K562 (cell line): ENCODE results near the gene LIAS. TPM values are rescaled to one million over a fixed set of nuclear protein-coding genes. Genes with fewer than 3 reads are reported as not detected.
A peak's percentile ranks its signal among the peaks of the same experiment; 100 is the strongest.

Experiments used
- CBFA2T2 ChIP-seq: fragments of 450-650 bp; conservative IDR thresholded peaks from 2 replicates; pipeline ENCODE4 v1.6.1; 2017; ENCODE audit warnings: mild to moderate bottlenecking
- CLOCK ChIP-seq: fragments of 250-450 bp; sonication (Bioruptor Pico); IDR thresholded peaks from 2 replicates; pipeline ENCODE4 v1.4.0; 2020; ENCODE audit warnings: mild to moderate bottlenecking, moderate library complexity, borderline replicate concordance
- EGR1 ChIP-seq: fragments of 450-650 bp; conservative IDR thresholded peaks from 2 replicates; pipeline ENCODE4 v1.6.1; 2017; ENCODE audit warnings: mild to moderate bottlenecking
- GATAD2B ChIP-seq: fragments of 450-650 bp; IDR thresholded peaks from 2 replicates; pipeline ENCODE4 v1.6.1; 2017; ENCODE audit warnings: mild to moderate bottlenecking, borderline replicate concordance
- GTF2F1 ChIP-seq: IDR thresholded peaks from 2 replicates; pipeline ENCODE4 v1.6.1; 2011; ENCODE audit warnings: low read depth, low read length, improper control_type of control experiment
- JUND ChIP-seq, 2 experiments: IDR thresholded peaks; 2 replicates in 1 of 2; 3 replicates in 1 of 2; pipeline ENCODE4 v1.6.1; 2011; ENCODE audit warnings: borderline replicate concordance in 2 of 2, low read depth in 2 of 2, low read length in 2 of 2, improper control_type of control experiment in 1 of 2, missing biosample characterization in 1 of 2, missing genetic modification characterization in 1 of 2, missing genetic modification reagents in 1 of 2
- MIER1 ChIP-seq: fragments of 450-650 bp; IDR thresholded peaks from 2 replicates; pipeline ENCODE4 v1.6.1; 2016; ENCODE audit warnings: antibody characterized with exemption, mild to moderate bottlenecking, low read depth
- MYBL2 ChIP-seq, 2 experiments: fragments of 450-650 bp in 1 of 2; sonication (generic) in 1 of 2; formaldehyde crosslinking in 1 of 2; IDR thresholded peaks; 2 replicates each; pipeline versions ENCODE4 v1.6.1 to v1.8.1; 2017 to 2022; ENCODE audit warnings: borderline replicate concordance in 1 of 2, inconsistent platforms in 1 of 2, low read depth in 1 of 2, mild to moderate bottlenecking in 1 of 2, missing genetic modification reagents in 1 of 2, moderate library complexity in 1 of 2
- RUNX1 ChIP-seq: sonication (generic); IDR thresholded peaks from 2 replicates; pipeline ENCODE4 v1.6.1; 2016; ENCODE audit warnings: antibody characterized with exemption, low read depth
- SREBF1 ChIP-seq: fragments of 150-350 bp; IDR thresholded peaks from 2 replicates; pipeline ENCODE4 v1.6.1; 2014; ENCODE audit warnings: antibody characterized with exemption, low read depth, low read length, borderline replicate concordance
- TAF1 ChIP-seq: IDR thresholded peaks from 2 replicates; pipeline ENCODE4 v1.6.1; 2011; ENCODE audit warnings: mild to moderate bottlenecking, low read length, moderate library complexity; ENCODE audit not compliant: insufficient read depth, control insufficient read depth, severe bottlenecking; ENCODE audit errors: extremely low read depth
- ZNF24 ChIP-seq: fragments of 450-650 bp; IDR thresholded peaks from 2 replicates; pipeline ENCODE4 v1.6.1; 2016
- ZNF277 ChIP-seq: fragments of 250-450 bp; sonication (Bioruptor Pico); IDR thresholded peaks from 2 replicates; pipeline ENCODE4 v1.8.0; 2022; ENCODE audit warnings: inconsistent platforms, mild to moderate bottlenecking, moderate library complexity, borderline replicate concordance
- ZNF395 ChIP-seq: fragments of 200-800 bp; sonication (Bioruptor generic); IDR thresholded peaks from 2 replicates; pipeline ENCODE4 v1.6.1; 2017; ENCODE audit warnings: missing genetic modification characterization, missing compliant biosample characterization
- ZNF436 ChIP-seq: fragments of 250-450, 450-650 bp; sonication (Bioruptor Pico); formaldehyde crosslinking; IDR thresholded peaks from 2 replicates; pipeline ENCODE4 v1.7.0; 2020; ENCODE audit warnings: mild to moderate bottlenecking
- polyA plus RNA-seq, 8 experiments: library from polyadenylated mRNA; depleted of rRNA in 4 of 8; stranded (reverse) in 5 of 8; unstranded in 3 of 8; fragments of >200 nt; fragmentation: Nextera tagmentation in 2 of 8; fragmentation: Illumina TruSeq in 1 of 8; extraction: Ambion mirVana in 2 of 8; extraction: Trizol in 1 of 8; gene quantifications; 2 replicates each; pipeline versions ENCODE4 v1.2.1 to v1.2.3, GENCODE V29; 2011 to 2014; ENCODE audit warnings: inconsistent platforms in 1 of 8, missing spikeins in 1 of 8
- total RNA-seq, 7 experiments: library from RNA; depleted of rRNA in 6 of 7; stranded (reverse); fragments of >200 nt in 6 of 7; fragmentation: Illumina TruSeq in 2 of 7; extraction: Trizol in 2 of 7; gene quantifications; 2 replicates each; pipeline versions ENCODE4 v1.2.1 to v1.2.3, GENCODE V29; 2011 to 2021; ENCODE audit warnings: low replicate concordance in 1 of 7
- TF ChIP-seq, protein P1 (sequence below): fragments of 250-450 bp; sonication (Bioruptor Pico); IDR thresholded peaks from 2 replicates; pipeline ENCODE4 v1.4.0; 2020

LIAS gene
- total and polyA plus RNA-seq, 9 of the 15 experiments (the other 6 are each of a cell fraction or from before 2014, with no cell fraction given): 21.9 to 57.1 (median 42.1) TPM

- TF ChIP-seq JUND (IDR thresholded peaks at IDR 0.05; ENCODE audit: borderline replicate concordance, low read depth, low read length) (peak; percentile 95), JUND (tag; IDR thresholded peaks at IDR 0.05; ENCODE audit: borderline replicate concordance, low read depth, low read length) (peak; percentile 99), RUNX1 (no peak), SREBF1 (no peak), MIER1 (no peak), MYBL2 (IDR thresholded peaks at IDR 0.05; ENCODE audit: low read depth) (no peak), MYBL2 (CRISPR knock-in tag; IDR thresholded peaks at IDR 0.05; ENCODE audit: borderline replicate concordance) (no peak), CLOCK (CRISPR knock-in tag) (no peak), ZNF395 (CRISPR knock-in tag) (no peak), ZNF436 (no peak), GTF2F1 (no peak), GATAD2B (no peak), ZNF277 (CRISPR knock-in tag) (no peak), EGR1 (no peak), ZNF24 (no peak), TAF1 (no peak), CBFA2T2 (no peak)
- TF ChIP-seq, protein P1, sequence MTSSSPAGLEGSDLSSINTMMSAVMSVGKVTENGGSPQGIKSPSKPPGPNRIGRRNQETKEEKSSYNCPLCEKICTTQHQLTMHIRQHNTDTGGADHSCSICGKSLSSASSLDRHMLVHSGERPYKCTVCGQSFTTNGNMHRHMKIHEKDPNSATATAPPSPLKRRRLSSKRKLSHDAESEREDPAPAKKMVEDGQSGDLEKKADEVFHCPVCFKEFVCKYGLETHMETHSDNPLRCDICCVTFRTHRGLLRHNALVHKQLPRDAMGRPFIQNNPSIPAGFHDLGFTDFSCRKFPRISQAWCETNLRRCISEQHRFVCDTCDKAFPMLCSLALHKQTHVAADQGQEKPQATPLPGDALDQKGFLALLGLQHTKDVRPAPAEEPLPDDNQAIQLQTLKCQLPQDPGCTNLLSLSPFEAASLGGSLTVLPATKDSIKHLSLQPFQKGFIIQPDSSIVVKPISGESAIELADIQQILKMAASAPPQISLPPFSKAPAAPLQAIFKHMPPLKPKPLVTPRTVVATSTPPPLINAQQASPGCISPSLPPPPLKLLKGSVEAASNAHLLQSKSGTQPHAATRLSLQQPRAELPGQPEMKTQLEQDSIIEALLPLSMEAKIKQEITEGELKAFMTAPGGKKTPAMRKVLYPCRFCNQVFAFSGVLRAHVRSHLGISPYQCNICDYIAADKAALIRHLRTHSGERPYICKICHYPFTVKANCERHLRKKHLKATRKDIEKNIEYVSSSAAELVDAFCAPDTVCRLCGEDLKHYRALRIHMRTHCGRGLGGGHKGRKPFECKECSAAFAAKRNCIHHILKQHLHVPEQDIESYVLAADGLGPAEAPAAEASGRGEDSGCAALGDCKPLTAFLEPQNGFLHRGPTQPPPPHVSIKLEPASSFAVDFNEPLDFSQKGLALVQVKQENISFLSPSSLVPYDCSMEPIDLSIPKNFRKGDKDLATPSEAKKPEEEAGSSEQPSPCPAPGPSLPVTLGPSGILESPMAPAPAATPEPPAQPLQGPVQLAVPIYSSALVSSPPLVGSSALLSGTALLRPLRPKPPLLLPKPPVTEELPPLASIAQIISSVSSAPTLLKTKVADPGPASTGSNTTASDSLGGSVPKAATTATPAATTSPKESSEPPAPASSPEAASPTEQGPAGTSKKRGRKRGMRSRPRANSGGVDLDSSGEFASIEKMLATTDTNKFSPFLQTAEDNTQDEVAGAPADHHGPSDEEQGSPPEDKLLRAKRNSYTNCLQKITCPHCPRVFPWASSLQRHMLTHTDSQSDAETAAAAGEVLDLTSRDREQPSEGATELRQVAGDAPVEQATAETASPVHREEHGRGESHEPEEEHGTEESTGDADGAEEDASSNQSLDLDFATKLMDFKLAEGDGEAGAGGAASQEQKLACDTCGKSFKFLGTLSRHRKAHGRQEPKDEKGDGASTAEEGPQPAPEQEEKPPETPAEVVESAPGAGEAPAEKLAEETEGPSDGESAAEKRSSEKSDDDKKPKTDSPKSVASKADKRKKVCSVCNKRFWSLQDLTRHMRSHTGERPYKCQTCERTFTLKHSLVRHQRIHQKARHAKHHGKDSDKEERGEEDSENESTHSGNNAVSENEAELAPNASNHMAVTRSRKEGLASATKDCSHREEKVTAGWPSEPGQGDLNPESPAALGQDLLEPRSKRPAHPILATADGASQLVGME (CRISPR knock-in tag): no peak
Measured at GRCh38 chr4:39464886-39465501, 6.1 kb downstream of the LIAS start (continued).
